HTR-8/SVneo (cell line): ENCODE data around the gene FNIP2.
A peak's percentile ranks its signal among the peaks of the same experiment; 100 is the strongest.
"Not testable (repeated sequence)": the region's sequence is repeated elsewhere in the genome, so short reads cannot be mapped to it uniquely, and the experiment has no call there.

Source experiments
- DNase-seq: peaks from one replicate; pipeline ENCODE4 v3.0.0; 2011; ENCODE audit warnings: low spot score, mixed read lengths; ENCODE audit not compliant: insufficient read length
- FAIRE-seq: peaks from 2 replicates; lab custom pipeline; 2011; peaks lifted over from hg19 to GRCh38; lab: Jason Lieb, UNC

The FNIP2 gene

DNA sequence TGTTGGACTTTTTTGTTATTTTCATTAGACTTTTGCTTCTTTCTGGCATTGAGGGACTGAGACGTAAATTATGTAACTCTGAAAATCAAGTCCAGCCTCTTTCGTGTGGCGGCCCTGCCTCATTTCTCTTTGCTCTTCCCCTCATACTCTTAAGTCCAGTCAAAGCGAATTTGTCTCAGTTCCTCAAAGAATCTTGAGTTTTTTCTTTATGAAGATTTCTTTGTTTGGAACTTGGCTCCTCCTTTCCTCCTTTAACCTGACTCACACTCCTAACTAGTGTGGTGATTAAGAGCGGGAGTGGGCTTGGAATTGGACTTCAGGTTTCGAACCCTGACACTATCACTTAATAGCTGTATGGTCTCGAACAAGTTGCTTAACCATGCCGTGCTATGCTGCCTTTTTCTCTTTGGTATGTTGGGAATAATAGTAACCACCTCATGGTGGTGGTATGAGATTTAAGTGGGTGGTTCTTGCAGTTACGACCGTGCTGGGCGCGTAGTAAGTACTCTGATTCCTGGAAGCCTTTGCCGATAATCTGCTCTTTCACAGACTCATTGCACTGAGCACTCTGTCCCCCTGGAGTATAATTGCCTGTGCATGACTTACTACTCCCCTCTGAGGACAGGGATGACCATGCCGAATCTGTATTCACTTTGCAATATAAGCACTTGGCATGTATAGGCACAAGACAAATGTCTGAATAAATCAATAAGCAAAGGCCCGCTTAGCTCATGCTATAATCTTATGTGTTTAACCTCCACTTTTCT is 19.1 kb downstream of the FNIP2 start:
- FAIRE-seq: no peak
- DNase-seq: no peak

DNA sequence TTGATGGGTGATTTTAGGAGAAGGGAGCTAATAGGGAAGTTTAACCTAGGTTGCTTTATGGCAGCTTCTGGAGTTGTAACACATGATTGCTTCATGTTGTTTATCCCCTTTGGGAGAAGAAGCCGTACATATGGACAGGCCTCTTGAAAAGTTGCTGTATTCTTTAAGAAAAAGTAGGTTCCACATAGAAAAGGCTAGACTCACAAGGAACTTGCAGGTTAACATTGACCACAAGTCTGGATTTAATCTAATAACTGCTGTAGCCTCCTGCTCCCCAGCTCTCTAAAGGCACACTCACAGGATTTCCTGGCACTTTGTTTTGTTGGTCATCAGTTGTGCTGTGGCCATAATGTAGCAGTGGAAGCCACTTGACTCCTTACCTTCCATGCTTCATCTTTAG is 19.7 kb downstream of the FNIP2 start:
- DNase-seq: no peak

GRCh38 chr4:158789853-158790252 is 21.0 kb downstream of the FNIP2 start:
- FAIRE-seq: no peak
- DNase-seq: no peak

More for the DNA sequence above, 19.7 kb downstream of the FNIP2 start:
- no peak for FAIRE-seq

GRCh38 chr4:158793021-158793420 is 24.2 kb downstream of the FNIP2 start:
- FAIRE-seq: no peak

DNA sequence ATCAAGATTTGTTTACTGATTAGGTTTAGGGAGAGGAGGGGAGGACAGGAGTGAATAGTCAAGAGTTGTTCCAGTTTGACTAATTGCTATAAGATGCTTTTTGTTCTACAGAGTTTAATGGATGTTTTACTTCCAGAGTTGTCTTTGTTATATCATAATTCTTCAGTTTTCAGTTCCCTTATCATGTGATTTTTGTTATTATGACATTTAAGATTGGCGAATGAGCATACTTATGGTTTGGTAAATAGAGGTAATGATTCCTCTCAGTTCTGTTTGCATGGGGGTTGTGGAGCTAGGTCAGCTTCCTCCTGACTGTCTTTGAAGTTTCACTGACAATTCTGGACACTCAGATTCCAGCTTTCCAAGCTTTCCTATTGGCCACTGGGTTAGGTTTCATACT is 24.6 kb downstream of the FNIP2 start:
- not testable (repeated sequence) for DNase-seq
- peak; percentile 16 for FAIRE-seq

More at GRCh38 chr4:158793021-158793420, 24.2 kb downstream of the FNIP2 start:
- DNase-seq: no peak

DNA sequence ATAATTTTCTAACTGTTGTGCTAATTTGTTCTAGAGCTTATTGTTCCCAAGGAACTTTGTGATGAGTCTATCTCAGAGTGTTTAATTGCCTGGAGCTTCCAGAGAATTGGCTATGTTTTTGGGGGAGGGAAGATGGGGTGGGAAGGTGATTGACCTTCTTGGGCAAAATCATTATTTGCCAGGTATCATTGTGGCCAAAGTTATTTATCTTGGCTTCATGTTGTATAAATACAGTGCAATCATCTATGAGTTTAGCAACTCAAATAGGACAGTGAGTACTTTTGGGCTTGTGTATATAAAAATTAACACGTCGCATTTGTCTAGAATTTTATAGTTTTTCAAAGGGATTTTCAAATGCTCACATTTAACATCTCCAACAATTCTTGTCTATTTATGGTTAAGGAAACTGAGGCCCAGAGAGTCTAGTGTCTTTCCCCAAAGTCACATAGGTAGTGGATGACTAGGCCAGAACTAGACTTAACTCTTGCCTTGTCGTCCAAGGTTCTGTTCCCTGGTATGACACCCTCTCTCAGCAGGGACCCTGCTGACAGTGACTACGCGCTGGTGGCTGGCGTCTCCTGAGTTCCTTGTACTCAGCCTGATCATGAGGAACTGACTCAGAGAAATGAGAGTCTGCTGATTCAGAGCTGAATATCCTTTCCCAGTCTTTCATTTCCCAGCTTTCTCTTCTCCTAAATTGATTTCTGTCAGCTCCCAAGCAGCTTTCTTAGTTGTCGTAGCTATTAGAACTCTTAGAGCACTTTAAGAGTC is 27.7 kb downstream of the FNIP2 start:
- DNase-seq (no peak), FAIRE-seq (no peak)

DNA sequence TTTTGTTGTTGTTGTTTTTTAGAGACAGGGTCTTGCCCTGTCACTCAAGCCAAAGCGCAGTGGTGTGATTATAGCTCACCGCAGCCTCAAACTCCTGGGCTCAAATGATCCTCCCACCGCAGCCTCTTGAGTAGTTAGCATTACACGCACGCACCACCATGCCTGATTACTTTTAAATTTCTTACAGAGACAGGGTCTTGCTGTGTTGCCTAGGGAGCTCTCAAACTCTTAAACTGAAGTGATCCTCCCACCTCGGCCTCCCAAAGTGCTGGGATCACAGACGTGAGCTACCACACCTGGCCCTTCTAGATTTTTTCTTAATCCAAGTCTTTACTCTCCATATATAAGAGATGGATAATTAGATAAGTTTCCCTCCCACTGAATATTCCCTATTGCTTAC is 29.2 kb downstream of the FNIP2 start:
- no peak for FAIRE-seq
- DNase-seq: no peak

DNA sequence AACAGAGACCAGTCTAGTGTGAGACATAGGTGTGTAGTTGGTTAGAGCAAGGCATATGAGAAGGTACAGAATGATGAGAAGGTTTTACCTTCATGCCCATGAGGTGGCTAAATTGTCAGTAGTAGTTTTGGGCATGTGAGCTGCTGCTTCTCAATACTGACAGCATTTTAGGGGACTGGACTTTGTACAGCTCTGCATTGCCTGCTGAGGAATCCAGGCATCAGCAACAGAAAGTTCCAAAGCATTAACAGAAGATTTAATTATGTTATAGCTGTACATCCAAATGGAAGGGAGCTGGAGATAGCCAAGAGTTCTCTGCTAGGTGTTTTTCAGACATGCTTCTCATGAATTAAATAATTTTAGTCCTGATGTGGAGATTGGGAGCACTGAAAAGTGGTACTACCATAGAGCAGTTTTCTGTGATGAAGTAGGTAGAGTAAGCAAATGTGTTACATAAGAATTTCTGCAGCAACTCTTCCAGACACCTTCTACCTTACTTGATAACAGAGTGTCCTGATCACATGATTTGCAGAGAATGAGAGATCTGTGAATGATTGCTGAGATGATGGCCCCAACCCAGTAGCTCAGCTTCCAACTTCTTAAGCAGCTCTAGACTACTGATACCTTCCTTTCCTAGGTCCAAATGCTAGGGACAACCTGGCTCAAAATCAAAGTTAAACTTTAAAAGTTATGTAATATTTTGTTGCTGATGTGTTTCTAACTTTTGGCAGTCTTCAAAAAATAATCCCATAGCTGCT is 30.4 kb downstream of the FNIP2 start:
- FAIRE-seq: no peak
- no peak for DNase-seq

- no peak for FAIRE-seq
- no peak for DNase-seq
These were observed 31.0 kb downstream of the FNIP2 start for GRCh38 chr4:158799856-158800255.

DNA sequence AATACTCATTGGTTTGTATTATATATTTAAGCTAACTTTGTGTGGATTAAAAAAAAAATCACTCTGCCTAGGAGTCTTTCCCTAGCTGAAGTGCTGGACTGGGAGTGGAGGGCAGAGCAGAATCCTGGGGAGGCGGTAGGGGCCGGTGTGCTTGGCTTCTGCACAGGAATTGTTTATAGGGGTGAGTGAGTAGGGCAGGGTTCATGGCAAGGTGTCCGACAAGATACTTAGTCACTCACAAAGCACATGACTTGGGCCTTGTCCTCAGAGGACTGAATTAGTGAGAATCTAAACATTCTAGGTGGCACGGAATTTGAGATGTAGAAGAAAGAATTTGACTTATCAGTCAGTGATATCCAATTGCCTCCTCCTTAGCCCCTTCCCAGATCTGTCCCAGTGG is 32.2 kb downstream of the FNIP2 start:
- FAIRE-seq (no peak), DNase-seq (no peak)

- FAIRE-seq: no peak
- DNase-seq: no peak
These were observed 32.9 kb downstream of the FNIP2 start for GRCh38 chr4:158801677-158802076.

DNA sequence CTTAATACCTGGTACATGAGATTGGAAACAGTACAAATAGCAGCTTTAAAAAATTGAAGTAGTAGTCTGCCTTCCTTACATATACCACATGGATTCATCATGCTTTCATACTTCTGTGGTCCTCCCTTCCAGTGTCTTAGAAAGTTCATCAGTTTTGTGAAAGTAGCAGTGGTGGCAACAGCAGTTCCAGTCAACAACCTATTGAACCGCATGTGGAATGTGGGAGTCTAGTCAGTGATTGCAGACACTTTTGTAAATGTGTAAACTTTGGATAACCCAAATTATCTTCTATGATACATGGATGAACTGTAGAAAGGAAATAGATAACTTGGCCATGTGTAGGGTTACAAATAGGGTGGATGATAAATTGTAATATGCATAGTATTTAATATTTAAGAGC is 34.1 kb downstream of the FNIP2 start:
- no peak for FAIRE-seq
- DNase-seq: no peak

- FAIRE-seq: no peak
- DNase-seq: no peak
These were observed 37.0 kb downstream of the FNIP2 start for GRCh38 chr4:158805635-158806471.

DNA sequence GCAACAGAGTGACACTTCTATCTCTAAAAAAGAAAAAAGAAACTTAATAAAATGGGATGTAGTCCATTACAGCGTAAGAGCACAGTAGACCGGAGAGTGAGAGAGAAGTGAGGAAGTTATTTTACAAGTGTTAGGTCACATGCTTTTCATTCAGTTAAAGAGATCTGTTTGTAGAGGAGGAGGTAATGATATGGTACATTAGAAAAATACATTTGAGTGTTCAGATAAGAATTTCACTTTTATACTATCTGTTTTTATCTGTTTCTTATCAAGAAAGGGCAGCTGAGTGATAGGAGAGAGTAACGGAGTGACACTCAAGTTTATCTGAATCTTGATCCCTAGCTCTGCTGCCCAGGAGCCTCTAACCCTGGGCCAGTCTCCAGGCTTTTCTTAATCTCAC is 38.9 kb downstream of the FNIP2 start:
- no peak for FAIRE-seq
- DNase-seq: no peak

- DNase-seq (no peak), FAIRE-seq (no peak)
These were observed 39.6 kb downstream of the FNIP2 start for GRCh38 chr4:158808399-158808798.

GRCh38 chr4:158809208-158809607 is 40.4 kb downstream of the FNIP2 start:
- not testable (repeated sequence) for FAIRE-seq, DNase-seq

GRCh38 chr4:158809611-158810486 is 41.0 kb downstream of the FNIP2 start:
- FAIRE-seq (no peak), DNase-seq (peak; percentile 57)

DNA sequence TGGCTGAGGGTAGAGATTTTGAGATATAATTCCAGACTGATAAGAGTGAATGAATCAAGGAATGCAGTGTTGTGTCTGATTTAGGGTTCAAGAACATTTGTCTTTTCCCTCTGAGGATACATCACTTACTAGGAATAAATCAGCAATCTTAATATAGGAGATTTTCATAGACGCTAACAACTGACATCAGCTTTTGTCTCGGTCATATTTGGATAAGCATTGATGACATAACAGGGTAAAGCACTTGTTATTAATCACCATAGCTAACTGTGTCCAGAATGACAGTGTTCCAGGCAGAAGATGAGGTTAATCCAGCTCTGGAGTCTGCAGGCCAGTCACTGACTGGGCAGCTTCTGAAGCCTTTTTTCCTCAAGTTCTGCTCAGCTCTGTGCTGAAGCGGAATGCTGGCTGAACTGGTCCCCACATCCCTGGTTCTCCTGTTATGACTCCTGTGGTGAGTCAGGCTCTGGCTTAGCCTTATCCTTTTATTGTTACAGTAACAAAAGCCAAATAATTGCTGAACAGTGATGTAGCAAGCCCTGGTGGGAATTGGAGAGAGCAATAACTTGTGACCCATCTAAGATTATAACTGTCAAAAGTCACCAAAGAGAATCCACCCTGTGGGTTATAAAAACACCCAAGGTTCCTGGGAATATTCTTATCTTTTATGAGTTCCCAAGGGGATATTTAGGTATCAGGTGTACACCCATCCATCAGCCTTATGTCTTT is 41.8 kb downstream of the FNIP2 start:
- FAIRE-seq: no peak
- peak; percentile 70 for DNase-seq

DNA sequence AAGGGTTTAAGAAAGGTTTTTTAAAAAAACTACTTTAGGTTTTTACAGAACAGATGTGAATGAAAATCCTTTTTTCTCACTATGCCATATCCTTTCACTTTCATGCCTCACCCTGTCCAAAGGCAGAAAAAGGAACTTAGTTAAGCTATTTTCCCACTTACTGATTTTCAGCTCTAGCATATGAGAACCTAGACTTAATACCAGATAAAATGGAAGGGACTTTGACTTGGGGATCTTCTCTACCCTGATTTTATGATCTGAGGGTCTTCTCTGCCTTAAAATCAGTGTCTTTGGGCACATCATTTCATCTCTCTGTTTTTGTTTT is 42.4 kb downstream of the FNIP2 start:
- FAIRE-seq (no peak), DNase-seq (no peak)
